HG02623 (cell line): Measurements from ENCODE around the gene SPECC1L.
"Not testable (repeated sequence)": the region's sequence is repeated elsewhere in the genome, so short reads cannot be mapped to it uniquely, and the experiment has no call there.

Experiments used
- ATAC-seq: cut with Tn5 transposase; IDR thresholded peaks from one replicate; pipeline ENCODE4 v1.9.1; 2021; ENCODE audit warnings: moderate library complexity; ENCODE audit not compliant: unreplicated experiment

Gene SPECC1L

GRCh38 chr22:24245584-24246561 is 24.8 kb upstream of the SPECC1L start:
- not testable (repeated sequence) for ATAC-seq

GRCh38 chr22:24247011-24247507 is 23.6 kb upstream of the SPECC1L start:
- ATAC-seq = no peak

GRCh38 chr22:24247564-24248344 is 22.9 kb upstream of the SPECC1L start:
- no peak for ATAC-seq

- not testable (repeated sequence) for ATAC-seq
Measured at GRCh38 chr22:24248611-24249010, 22.0 kb upstream of the SPECC1L start.

GRCh38 chr22:24249413-24249812 is 21.2 kb upstream of the SPECC1L start:
- not testable (repeated sequence) for ATAC-seq

- not testable (repeated sequence) for ATAC-seq
Measured at GRCh38 chr22:24251286-24251685, 19.3 kb upstream of the SPECC1L start.

GRCh38 chr22:24253126-24253525 is 17.5 kb upstream of the SPECC1L start:
- not testable (repeated sequence) for ATAC-seq

- ATAC-seq = not testable (repeated sequence)
Measured at GRCh38 chr22:24256136-24256535, 14.5 kb upstream of the SPECC1L start.

GRCh38 chr22:24256736-24257135 is 13.9 kb upstream of the SPECC1L start:
- ATAC-seq = not testable (repeated sequence)

GRCh38 chr22:24259459-24259858 is 11.2 kb upstream of the SPECC1L start:
- ATAC-seq = not testable (repeated sequence)

- not testable (repeated sequence) for ATAC-seq
Measured at GRCh38 chr22:24262185-24262749, 8.4 kb upstream of the SPECC1L start.

GRCh38 chr22:24263479-24263878 is 7.2 kb upstream of the SPECC1L start:
- ATAC-seq = not testable (repeated sequence)

- ATAC-seq = not testable (repeated sequence)
Measured at GRCh38 chr22:24264329-24264896, 6.2 kb upstream of the SPECC1L start.

GRCh38 chr22:24265734-24266133 is 4.9 kb upstream of the SPECC1L start:
- no peak for ATAC-seq

- ATAC-seq = not testable (repeated sequence)
Measured at GRCh38 chr22:24266495-24266894, 4.1 kb upstream of the SPECC1L start.

GRCh38 chr22:24271386-24271854 is 789 bp downstream of the SPECC1L start:
- peak; percentile 13 for ATAC-seq

GRCh38 chr22:24273031-24273430 is 2.4 kb downstream of the SPECC1L start:
- ATAC-seq = not testable (repeated sequence)

- not testable (repeated sequence) for ATAC-seq
Measured at GRCh38 chr22:24273906-24274305, 3.3 kb downstream of the SPECC1L start.

GRCh38 chr22:24274696-24275405 is 4.2 kb downstream of the SPECC1L start:
- ATAC-seq = not testable (repeated sequence)

GRCh38 chr22:24280363-24280762 is 9.7 kb downstream of the SPECC1L start:
- ATAC-seq = not testable (repeated sequence)
